HCT116 (cell line): ENCODE data around the gene DIP2C. TPM values are rescaled to one million over a fixed set of nuclear protein-coding genes. Genes with fewer than 3 reads are reported as not detected.

Source experiments
- ATAC-seq: fragments of 200-7000 bp; cut with Tn5 transposase; 2 replicates; pipeline ENCODE4 v1.9.1; 2020; ENCODE audit warnings: mild to moderate bottlenecking, moderate library complexity
- BruUV-seq: library from RNA; stranded (reverse); fragments of 400-500 nt; replicated peaks from 2 replicates; lab custom pipeline; 2021; lab: Mats Ljungman, UMichigan
- CTCF ChIA-PET: fragments of 300-600 bp; sonication (Branson Sonifier 250); formaldehyde crosslinking; loops from one replicate; lab custom pipeline; 2021; ENCODE audit warnings: antibody characterized with exemption; lab: Charles Lee
- POLR2A ChIA-PET: fragments of 300-600, 350-600 bp; sonication (Branson Sonifier 250); formaldehyde crosslinking; loops from one replicate; lab custom pipeline; 2021; ENCODE audit warnings: antibody characterized with exemption; lab: Charles Lee
- RAD21 ChIA-PET, 2 experiments: fragments of 300-600 bp; sonication (Branson Sonifier 250); formaldehyde crosslinking; loops; one replicate each; lab custom pipeline; 2023; ENCODE audit warnings: low total read pairs in 2 of 2; ENCODE audit not compliant: uncharacterized antibody in 2 of 2, unreplicated experiment in 2 of 2, low non-redundant PET in 1 of 2; lab: Charles Lee
- DNase-seq: peaks from one replicate; pipeline ENCODE4 v3.0.0-alpha.2; 2010; ENCODE audit warnings: low read depth, low spot score
- H2AFZ ChIP-seq: fragments of 200-600 bp; shearing (Covaris generic), sonication (generic); 2 replicates; pipeline ENCODE4 v1.6.1; 2017; ENCODE audit warnings: low read depth, mixed run types, mixed read lengths, antibody characterized with exemption, low read length; ENCODE audit not compliant: poor library complexity, severe bottlenecking
- H3K27ac ChIP-seq: 2 replicates; pipeline ENCODE4 v1.5.1; 2012; ENCODE audit warnings: low read depth, low read length
- H3K27me3 ChIP-seq: fragments of 200-600 bp; sonication (generic); 2 replicates; pipeline ENCODE4 v1.6.1; 2016; ENCODE audit warnings: mixed run types, low read length, mixed read lengths; ENCODE audit not compliant: insufficient read depth
- H3K36me3 ChIP-seq, 2 experiments: fragments of 200-500 bp in 1 of 2; fragments of 200-600 bp in 1 of 2; sonication (Bioruptor generic) in 1 of 2; sonication (generic) in 1 of 2; 2 replicates each; pipeline versions ENCODE4 v1.5.1 to v1.6.1; 2014 to 2016; ENCODE audit warnings: low read length in 2 of 2, inconsistent platforms in 1 of 2, mixed read lengths in 1 of 2, mixed run types in 1 of 2; ENCODE audit not compliant: insufficient read depth in 2 of 2, control insufficient read depth in 1 of 2
- H3K4me1 ChIP-seq, 2 experiments: fragments of 200-600 bp in 1 of 2; sonication (generic) in 1 of 2; 2 replicates each; pipeline versions ENCODE4 v1.5.1 to v1.6.1; 2012 to 2017; ENCODE audit warnings: low read length in 2 of 2, inconsistent platforms in 1 of 2, mild to moderate bottlenecking in 1 of 2, mixed read lengths in 1 of 2, mixed run types in 1 of 2, moderate library complexity in 1 of 2; ENCODE audit not compliant: insufficient read depth in 2 of 2, control insufficient read depth in 1 of 2
- H3K4me2 ChIP-seq: fragments of 200-600 bp; sonication (generic); 2 replicates; pipeline ENCODE4 v1.6.1; 2017; ENCODE audit warnings: mixed run types, low read length, mixed read lengths
- H3K4me3 ChIP-seq, 2 experiments: fragments of 200-600 bp in 1 of 2; sonication (generic) in 1 of 2; replicated peaks in 1 of 2; 2 replicates each; pipeline ENCODE4 v1.5.1; 2011 to 2016; ENCODE audit warnings: low read length in 2 of 2, control low read depth in 1 of 2, low read depth in 1 of 2, mild to moderate bottlenecking in 1 of 2, mixed read lengths in 1 of 2, mixed run types in 1 of 2
- H3K79me2 ChIP-seq: fragments of 200-600 bp; sonication (generic); 2 replicates; pipeline ENCODE4 v1.6.1; 2017; ENCODE audit warnings: mild to moderate bottlenecking, mixed run types, low read length, moderate library complexity, mixed read lengths; ENCODE audit not compliant: insufficient read depth
- H3K9ac ChIP-seq: fragments of 200-600 bp; sonication (generic); 2 replicates; pipeline ENCODE4 v1.6.1; 2016; ENCODE audit warnings: low read length, mixed read lengths
- H3K9me2 ChIP-seq: fragments of 200-600 bp; sonication (generic), shearing (Covaris generic); 2 replicates; pipeline ENCODE4 v1.6.1; 2017; ENCODE audit warnings: mixed run types, mild to moderate bottlenecking, moderate library complexity; ENCODE audit not compliant: insufficient read depth
- H3K9me3 ChIP-seq, 2 experiments: fragments of 200-500 bp in 1 of 2; fragments of 200-600 bp in 1 of 2; sonication (Bioruptor generic) in 1 of 2; sonication (generic) in 1 of 2; 2 replicates each; pipeline ENCODE4 v1.6.1; 2014 to 2017; ENCODE audit warnings: low read length in 2 of 2, mixed read lengths in 2 of 2, inconsistent platforms in 1 of 2, low read depth in 1 of 2, mild to moderate bottlenecking in 1 of 2, mixed run types in 1 of 2, moderate library complexity in 1 of 2; ENCODE audit not compliant: control insufficient read depth in 1 of 2, insufficient read depth in 1 of 2
- H4K20me1 ChIP-seq: fragments of 200-600 bp; sonication (generic), shearing (Covaris generic); 2 replicates; pipeline ENCODE4 v1.6.1; 2017; ENCODE audit warnings: mixed run types, mild to moderate bottlenecking, moderate library complexity; ENCODE audit not compliant: insufficient read depth
- ATF3 ChIP-seq: IDR thresholded peaks from 2 replicates; pipeline ENCODE4 v1.6.1; 2012
- CBX3 ChIP-seq: IDR thresholded peaks from 2 replicates; pipeline ENCODE4 v1.6.1; 2012; ENCODE audit warnings: low read depth
- CEBPB ChIP-seq: IDR thresholded peaks from 2 replicates; pipeline ENCODE4 v1.6.1; 2012; ENCODE audit warnings: low read depth
- CTCF ChIP-seq, 3 experiments: fragments of 200-600 bp in 1 of 3; sonication (generic) in 1 of 3; IDR thresholded peaks in 2 of 3; conservative IDR thresholded peaks in 1 of 3; 2 replicates each; pipeline ENCODE4 v1.5.1; 2012 to 2017; ENCODE audit warnings: low read depth in 2 of 3, low read length in 2 of 3, antibody characterized with exemption in 1 of 3, borderline replicate concordance in 1 of 3, control low read depth in 1 of 3, mild to moderate bottlenecking in 1 of 3, mixed read lengths in 1 of 3, mixed run types in 1 of 3, moderate library complexity in 1 of 3; ENCODE audit not compliant: insufficient read depth in 1 of 3
- EGR1 ChIP-seq: IDR thresholded peaks from 2 replicates; pipeline ENCODE4 v1.6.1; 2012; ENCODE audit warnings: low read depth
- ELF1 ChIP-seq: IDR thresholded peaks from 2 replicates; pipeline ENCODE4 v1.6.1; 2012; ENCODE audit warnings: low read depth, borderline replicate concordance
- EZH2 ChIP-seq: fragments of 200-600 bp; sonication (generic); IDR thresholded peaks from 2 replicates; pipeline ENCODE4 v1.6.1; 2017; ENCODE audit warnings: antibody characterized with exemption, mixed run types
- FOSL1 ChIP-seq: IDR thresholded peaks from 2 replicates; pipeline ENCODE4 v1.6.1; 2012; ENCODE audit warnings: low read depth
- JUND ChIP-seq: IDR thresholded peaks from 2 replicates; pipeline ENCODE4 v1.6.1; 2012
- MAX ChIP-seq: IDR thresholded peaks from 2 replicates; pipeline ENCODE4 v1.6.1; 2012
- POLR2A ChIP-seq: IDR thresholded peaks from 2 replicates; pipeline ENCODE4 v1.7.0; 2011; ENCODE audit warnings: borderline replicate concordance; ENCODE audit not compliant: insufficient read depth, insufficient read length; ENCODE audit errors: extremely low read depth
- POLR2AphosphoS5 ChIP-seq: IDR thresholded peaks from 2 replicates; pipeline ENCODE4 v1.6.1; 2011; ENCODE audit warnings: mild to moderate bottlenecking, low read depth, low read length, moderate library complexity
- RAD21 ChIP-seq: IDR thresholded peaks from 2 replicates; pipeline ENCODE4 v1.6.1; 2012; ENCODE audit warnings: low read depth, mild to moderate bottlenecking
- REST ChIP-seq: IDR thresholded peaks from 2 replicates; pipeline ENCODE4 v1.6.1; 2012; ENCODE audit warnings: low read depth
- SP1 ChIP-seq: IDR thresholded peaks from 2 replicates; pipeline ENCODE4 v1.6.1; 2012; ENCODE audit warnings: low read depth
- SRF ChIP-seq: IDR thresholded peaks from 2 replicates; pipeline ENCODE4 v1.6.1; 2012; ENCODE audit warnings: low read depth
- ZBTB33 ChIP-seq: IDR thresholded peaks from 2 replicates; pipeline ENCODE4 v1.6.1; 2011; ENCODE audit warnings: mild to moderate bottlenecking, low read length, moderate library complexity; ENCODE audit not compliant: insufficient replicate concordance; ENCODE audit errors: extremely low read depth
- ZFX ChIP-seq: fragments of 450-650 bp; IDR thresholded peaks from 2 replicates; pipeline ENCODE4 v1.6.1; 2017
- ZNF274 ChIP-seq: fragments of 200-500 bp; sonication (Bioruptor generic); IDR thresholded peaks from 2 replicates; pipeline ENCODE4 v1.6.1; 2014; ENCODE audit warnings: mild to moderate bottlenecking, low read depth, low read length, inconsistent platforms
- intact Hi-C: fragments of 100-400 bp; cut with micrococcal nuclease; formaldehyde crosslinking; loops from 2 replicates; pipeline ENCODE4 v1.10.0; 2022
- total RNA-seq: library from RNA; stranded (reverse); gene quantifications from one replicate; pipeline ENCODE4 v1.2.1, GENCODE V29; 2021; ENCODE audit not compliant: unreplicated experiment

Gene DIP2C
- total RNA-seq, 1 experiment from 2014 or later: 15.4 TPM

GRCh38 chr10:571688-572451, 117.6 kb downstream of the DIP2C start:
- Histone ChIP-seq H3K4me1 (no peaks in the 10 kb centered on the region), H3K36me3 (no peaks in the 10 kb centered on the region), H3K27me3 (no peaks in the 10 kb centered on the region), H3K27ac (no peak overlapping the region), H3K4me2 (no peak overlapping the region), H3K9me2 (no peaks in the 10 kb centered on the region), H2AFZ (no peak overlapping the region), H4K20me1 (no peaks in the 10 kb centered on the region; the same call in 1 of the 2 replicates), H3K9me3 (peaks cover 0 to 4% of the 10 kb centered on the region in 2 experiments; a peak in 1 of 4 replicates), H3K9ac (no peak overlapping the region), H3K79me2 (no peaks in the 10 kb centered on the region), H3K4me3 (no peak overlapping the region)
- ChIA-PET CTCF (no interaction called here), RAD21 (no interaction called here), POLR2A (no interaction called here)
- intact Hi-C loops: no loop called here
- TF ChIP-seq ELF1 (no peak), EZH2 (no peak), ZFX (no peak), POLR2A (no peak), POLR2AphosphoS5 (no peak), CTCF (IDR thresholded peaks at IDR 0.05 in 2 of 3, conservative IDR thresholded peaks at IDR 0.05 in 1 of 3; ENCODE audit: borderline replicate concordance in 1 of 3, insufficient read depth in 1 of 3, low read depth in 2 of 3, low read length in 2 of 3) (no peak), FOSL1 (no peak), JUND (no peak), SRF (no peak), CBX3 (no peak), EGR1 (no peak), ATF3 (no peak), CEBPB (no peak), MAX (no peak), ZNF274 (no peak), SP1 (no peak), RAD21 (no peak), ZBTB33 (no peak), REST (no peak)
- ATAC-seq (no peak), DNase-seq (no peak)
- no TSS peak for BruUV-seq
